ENCODE data around the gene MSH4. TPM values are rescaled to one million over a fixed set of nuclear protein-coding genes. Genes with fewer than 3 reads are reported as not detected.

Gene MSH4
- total RNA-seq, 1 experiment from 2014 or later, result 0.33 TPM

DNA sequence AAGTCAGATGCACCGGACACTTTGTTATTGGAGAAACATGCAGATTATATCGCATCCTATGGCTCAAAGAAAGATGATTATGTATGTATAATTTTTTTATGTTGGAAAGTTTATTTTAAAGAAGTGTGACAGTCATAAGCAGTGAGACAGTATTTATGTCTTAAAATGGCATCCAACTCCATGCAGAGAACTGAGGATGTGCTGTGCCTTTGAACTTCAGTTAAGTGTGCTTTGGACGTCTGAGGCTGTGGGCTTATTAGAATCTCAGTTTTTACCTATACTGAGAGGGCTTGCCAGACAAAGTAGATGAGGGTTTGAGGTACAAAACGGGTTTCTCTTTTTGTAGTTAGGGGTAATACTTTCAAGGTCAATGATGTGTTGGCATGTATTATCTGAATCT lies 9.2 kb upstream of the MSH4 start:
- Mint-ChIP-seq H3K27ac (peak overlapping the region; percentile 97), H3K4me3 (peak overlapping the region; percentile 99), H3K36me3 (peaks cover 65% of the 10 kb centered on the region), H3K9me3 (no peaks in the 10 kb centered on the region), H3K27me3 (ENCODE audit: low read depth) (no peaks in the 10 kb centered on the region), H3K4me1 (peaks cover 36% of the 10 kb centered on the region)
- no peak for ATAC-seq
- POLR2A ChIA-PET, result interaction anchor here (1.2 kb wide), 1 partner anchor 9 kb away, joined by 4 read pairs; the partner anchor contains the start of gene MSH4
- TF ChIP-seq ELF4 (CRISPR knock-in tag; IDR thresholded peaks at IDR 0.05; ENCODE audit: low read depth), result no peak
- TF ChIP-seq KAT7 (CRISPR knock-in tag; IDR thresholded peaks at IDR 0.05; ENCODE audit: borderline replicate concordance), result no peak
- TF ChIP-seq, protein P1, sequence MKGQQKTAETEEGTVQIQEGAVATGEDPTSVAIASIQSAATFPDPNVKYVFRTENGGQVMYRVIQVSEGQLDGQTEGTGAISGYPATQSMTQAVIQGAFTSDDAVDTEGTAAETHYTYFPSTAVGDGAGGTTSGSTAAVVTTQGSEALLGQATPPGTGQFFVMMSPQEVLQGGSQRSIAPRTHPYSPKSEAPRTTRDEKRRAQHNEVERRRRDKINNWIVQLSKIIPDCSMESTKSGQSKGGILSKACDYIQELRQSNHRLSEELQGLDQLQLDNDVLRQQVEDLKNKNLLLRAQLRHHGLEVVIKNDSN (CRISPR knock-in tag; IDR thresholded peaks at IDR 0.05), result no peak
- no peak for TF ChIP-seq NFYB (CRISPR knock-in tag; conservative IDR thresholded peaks at IDR 0.05; ENCODE audit: low read depth)
- TF ChIP-seq, protein P2, sequence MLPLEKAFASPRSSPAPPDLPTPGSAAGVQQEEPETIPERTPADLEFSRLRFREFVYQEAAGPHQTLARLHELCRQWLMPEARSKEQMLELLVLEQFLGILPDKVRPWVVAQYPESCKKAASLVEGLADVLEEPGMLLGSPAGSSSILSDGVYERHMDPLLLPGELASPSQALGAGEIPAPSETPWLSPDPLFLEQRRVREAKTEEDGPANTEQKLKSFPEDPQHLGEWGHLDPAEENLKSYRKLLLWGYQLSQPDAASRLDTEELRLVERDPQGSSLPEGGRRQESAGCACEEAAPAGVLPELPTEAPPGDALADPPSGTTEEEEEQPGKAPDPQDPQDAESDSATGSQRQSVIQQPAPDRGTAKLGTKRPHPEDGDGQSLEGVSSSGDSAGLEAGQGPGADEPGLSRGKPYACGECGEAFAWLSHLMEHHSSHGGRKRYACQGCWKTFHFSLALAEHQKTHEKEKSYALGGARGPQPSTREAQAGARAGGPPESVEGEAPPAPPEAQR (CRISPR knock-in tag; IDR thresholded peaks at IDR 0.05), result no peak
- no peak for TF ChIP-seq SMAD4 (CRISPR knock-in tag; IDR thresholded peaks at IDR 0.05)
- TF ChIP-seq, protein P3, sequence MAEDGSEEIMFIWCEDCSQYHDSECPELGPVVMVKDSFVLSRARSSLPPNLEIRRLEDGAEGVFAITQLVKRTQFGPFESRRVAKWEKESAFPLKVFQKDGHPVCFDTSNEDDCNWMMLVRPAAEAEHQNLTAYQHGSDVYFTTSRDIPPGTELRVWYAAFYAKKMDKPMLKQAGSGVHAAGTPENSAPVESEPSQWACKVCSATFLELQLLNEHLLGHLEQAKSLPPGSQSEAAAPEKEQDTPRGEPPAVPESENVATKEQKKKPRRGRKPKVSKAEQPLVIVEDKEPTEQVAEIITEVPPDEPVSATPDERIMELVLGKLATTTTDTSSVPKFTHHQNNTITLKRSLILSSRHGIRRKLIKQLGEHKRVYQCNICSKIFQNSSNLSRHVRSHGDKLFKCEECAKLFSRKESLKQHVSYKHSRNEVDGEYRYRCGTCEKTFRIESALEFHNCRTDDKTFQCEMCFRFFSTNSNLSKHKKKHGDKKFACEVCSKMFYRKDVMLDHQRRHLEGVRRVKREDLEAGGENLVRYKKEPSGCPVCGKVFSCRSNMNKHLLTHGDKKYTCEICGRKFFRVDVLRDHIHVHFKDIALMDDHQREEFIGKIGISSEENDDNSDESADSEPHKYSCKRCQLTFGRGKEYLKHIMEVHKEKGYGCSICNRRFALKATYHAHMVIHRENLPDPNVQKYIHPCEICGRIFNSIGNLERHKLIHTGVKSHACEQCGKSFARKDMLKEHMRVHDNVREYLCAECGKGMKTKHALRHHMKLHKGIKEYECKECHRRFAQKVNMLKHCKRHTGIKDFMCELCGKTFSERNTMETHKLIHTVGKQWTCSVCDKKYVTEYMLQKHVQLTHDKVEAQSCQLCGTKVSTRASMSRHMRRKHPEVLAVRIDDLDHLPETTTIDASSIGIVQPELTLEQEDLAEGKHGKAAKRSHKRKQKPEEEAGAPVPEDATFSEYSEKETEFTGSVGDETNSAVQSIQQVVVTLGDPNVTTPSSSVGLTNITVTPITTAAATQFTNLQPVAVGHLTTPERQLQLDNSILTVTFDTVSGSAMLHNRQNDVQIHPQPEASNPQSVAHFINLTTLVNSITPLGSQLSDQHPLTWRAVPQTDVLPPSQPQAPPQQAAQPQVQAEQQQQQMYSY (CRISPR knock-in tag; IDR thresholded peaks at IDR 0.05), result no peak
- TF ChIP-seq, protein P4, sequence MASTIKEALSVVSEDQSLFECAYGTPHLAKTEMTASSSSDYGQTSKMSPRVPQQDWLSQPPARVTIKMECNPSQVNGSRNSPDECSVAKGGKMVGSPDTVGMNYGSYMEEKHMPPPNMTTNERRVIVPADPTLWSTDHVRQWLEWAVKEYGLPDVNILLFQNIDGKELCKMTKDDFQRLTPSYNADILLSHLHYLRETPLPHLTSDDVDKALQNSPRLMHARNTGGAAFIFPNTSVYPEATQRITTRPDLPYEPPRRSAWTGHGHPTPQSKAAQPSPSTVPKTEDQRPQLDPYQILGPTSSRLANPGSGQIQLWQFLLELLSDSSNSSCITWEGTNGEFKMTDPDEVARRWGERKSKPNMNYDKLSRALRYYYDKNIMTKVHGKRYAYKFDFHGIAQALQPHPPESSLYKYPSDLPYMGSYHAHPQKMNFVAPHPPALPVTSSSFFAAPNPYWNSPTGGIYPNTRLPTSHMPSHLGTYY (CRISPR knock-in tag; IDR thresholded peaks at IDR 0.05), result 0 out of 2 replicates have a peak, but pooled peaks have one; percentile 41
- TF ChIP-seq, protein P5, sequence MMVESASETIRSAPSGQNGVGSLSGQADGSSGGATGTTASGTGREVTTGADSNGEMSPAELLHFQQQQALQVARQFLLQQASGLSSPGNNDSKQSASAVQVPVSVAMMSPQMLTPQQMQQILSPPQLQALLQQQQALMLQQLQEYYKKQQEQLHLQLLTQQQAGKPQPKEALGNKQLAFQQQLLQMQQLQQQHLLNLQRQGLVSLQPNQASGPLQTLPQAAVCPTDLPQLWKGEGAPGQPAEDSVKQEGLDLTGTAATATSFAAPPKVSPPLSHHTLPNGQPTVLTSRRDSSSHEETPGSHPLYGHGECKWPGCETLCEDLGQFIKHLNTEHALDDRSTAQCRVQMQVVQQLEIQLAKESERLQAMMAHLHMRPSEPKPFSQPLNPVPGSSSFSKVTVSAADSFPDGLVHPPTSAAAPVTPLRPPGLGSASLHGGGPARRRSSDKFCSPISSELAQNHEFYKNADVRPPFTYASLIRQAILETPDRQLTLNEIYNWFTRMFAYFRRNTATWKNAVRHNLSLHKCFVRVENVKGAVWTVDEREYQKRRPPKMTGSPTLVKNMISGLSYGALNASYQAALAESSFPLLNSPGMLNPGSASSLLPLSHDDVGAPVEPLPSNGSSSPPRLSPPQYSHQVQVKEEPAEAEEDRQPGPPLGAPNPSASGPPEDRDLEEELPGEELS (CRISPR knock-in tag; IDR thresholded peaks at IDR 0.05), result no peak
- CTCF ChIA-PET, result no interaction called here
- DNase-seq (ENCODE audit: low spot score), result no peak

DNA sequence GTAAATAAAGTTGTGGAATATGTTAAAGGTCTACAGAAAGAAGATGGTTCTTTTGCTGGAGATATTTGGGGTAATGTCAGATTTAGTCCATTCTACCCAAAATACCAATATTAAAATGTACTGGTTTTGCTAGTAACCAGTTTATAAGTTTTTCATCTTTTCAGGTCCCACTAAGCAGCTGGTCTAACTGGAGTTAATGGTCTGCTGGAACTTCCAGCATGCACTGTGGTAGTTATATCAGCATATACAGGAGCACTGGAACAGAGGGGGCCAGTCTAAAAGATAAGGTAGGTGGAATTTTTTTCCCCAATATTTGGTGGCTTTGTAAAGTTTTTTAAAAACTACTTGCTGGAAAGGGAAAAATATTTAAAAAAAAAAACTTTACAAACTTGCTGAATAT lies 6.7 kb upstream of the MSH4 start:
- CTCF ChIA-PET, result no interaction called here
- Mint-ChIP-seq H3K9me3 (no peaks in the 10 kb centered on the region), H3K4me3 (peak overlapping the region; percentile 99), H3K4me1 (peaks cover 36% of the 10 kb centered on the region), H3K36me3 (peaks cover 89% of the 10 kb centered on the region), H3K27ac (peak overlapping the region; percentile 96), H3K27me3 (ENCODE audit: low read depth) (no peaks in the 10 kb centered on the region)
- no peak for DNase-seq (ENCODE audit: low spot score)
- no peak for TF ChIP-seq NFYB (CRISPR knock-in tag; conservative IDR thresholded peaks at IDR 0.05; ENCODE audit: low read depth)
- TF ChIP-seq IRF2 (CRISPR knock-in tag; IDR thresholded peaks at IDR 0.05; ENCODE audit: borderline replicate concordance, low read depth), result no peak
- TF ChIP-seq, protein P6, sequence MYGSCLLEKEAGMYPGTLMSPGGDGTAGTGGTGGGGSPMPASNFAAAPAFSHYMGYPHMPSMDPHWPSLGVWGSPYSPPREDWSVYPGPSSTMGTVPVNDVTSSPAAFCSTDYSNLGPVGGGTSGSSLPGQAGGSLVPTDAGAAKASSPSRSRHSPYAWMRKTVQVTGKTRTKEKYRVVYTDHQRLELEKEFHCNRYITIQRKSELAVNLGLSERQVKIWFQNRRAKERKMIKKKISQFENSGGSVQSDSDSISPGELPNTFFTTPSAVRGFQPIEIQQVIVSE (CRISPR knock-in tag; IDR thresholded peaks at IDR 0.05; ENCODE audit: borderline replicate concordance), result no peak
- TF ChIP-seq, protein P7, sequence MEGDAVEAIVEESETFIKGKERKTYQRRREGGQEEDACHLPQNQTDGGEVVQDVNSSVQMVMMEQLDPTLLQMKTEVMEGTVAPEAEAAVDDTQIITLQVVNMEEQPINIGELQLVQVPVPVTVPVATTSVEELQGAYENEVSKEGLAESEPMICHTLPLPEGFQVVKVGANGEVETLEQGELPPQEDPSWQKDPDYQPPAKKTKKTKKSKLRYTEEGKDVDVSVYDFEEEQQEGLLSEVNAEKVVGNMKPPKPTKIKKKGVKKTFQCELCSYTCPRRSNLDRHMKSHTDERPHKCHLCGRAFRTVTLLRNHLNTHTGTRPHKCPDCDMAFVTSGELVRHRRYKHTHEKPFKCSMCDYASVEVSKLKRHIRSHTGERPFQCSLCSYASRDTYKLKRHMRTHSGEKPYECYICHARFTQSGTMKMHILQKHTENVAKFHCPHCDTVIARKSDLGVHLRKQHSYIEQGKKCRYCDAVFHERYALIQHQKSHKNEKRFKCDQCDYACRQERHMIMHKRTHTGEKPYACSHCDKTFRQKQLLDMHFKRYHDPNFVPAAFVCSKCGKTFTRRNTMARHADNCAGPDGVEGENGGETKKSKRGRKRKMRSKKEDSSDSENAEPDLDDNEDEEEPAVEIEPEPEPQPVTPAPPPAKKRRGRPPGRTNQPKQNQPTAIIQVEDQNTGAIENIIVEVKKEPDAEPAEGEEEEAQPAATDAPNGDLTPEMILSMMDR (IDR thresholded peaks at IDR 0.05), result no peak
- TF ChIP-seq, protein P8, sequence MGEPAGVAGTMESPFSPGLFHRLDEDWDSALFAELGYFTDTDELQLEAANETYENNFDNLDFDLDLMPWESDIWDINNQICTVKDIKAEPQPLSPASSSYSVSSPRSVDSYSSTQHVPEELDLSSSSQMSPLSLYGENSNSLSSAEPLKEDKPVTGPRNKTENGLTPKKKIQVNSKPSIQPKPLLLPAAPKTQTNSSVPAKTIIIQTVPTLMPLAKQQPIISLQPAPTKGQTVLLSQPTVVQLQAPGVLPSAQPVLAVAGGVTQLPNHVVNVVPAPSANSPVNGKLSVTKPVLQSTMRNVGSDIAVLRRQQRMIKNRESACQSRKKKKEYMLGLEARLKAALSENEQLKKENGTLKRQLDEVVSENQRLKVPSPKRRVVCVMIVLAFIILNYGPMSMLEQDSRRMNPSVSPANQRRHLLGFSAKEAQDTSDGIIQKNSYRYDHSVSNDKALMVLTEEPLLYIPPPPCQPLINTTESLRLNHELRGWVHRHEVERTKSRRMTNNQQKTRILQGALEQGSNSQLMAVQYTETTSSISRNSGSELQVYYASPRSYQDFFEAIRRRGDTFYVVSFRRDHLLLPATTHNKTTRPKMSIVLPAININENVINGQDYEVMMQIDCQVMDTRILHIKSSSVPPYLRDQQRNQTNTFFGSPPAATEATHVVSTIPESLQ (CRISPR knock-in tag; IDR thresholded peaks at IDR 0.05), result no peak
- TF ChIP-seq, protein P9, sequence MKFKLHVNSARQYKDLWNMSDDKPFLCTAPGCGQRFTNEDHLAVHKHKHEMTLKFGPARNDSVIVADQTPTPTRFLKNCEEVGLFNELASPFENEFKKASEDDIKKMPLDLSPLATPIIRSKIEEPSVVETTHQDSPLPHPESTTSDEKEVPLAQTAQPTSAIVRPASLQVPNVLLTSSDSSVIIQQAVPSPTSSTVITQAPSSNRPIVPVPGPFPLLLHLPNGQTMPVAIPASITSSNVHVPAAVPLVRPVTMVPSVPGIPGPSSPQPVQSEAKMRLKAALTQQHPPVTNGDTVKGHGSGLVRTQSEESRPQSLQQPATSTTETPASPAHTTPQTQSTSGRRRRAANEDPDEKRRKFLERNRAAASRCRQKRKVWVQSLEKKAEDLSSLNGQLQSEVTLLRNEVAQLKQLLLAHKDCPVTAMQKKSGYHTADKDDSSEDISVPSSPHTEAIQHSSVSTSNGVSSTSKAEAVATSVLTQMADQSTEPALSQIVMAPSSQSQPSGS (CRISPR knock-in tag; IDR thresholded peaks at IDR 0.05; ENCODE audit: borderline replicate concordance, low read depth), result no peak
- TF ChIP-seq FOXK1 (CRISPR knock-in tag; IDR thresholded peaks at IDR 0.05), result no peak
- TF ChIP-seq FOXJ3 (CRISPR knock-in tag; IDR thresholded peaks at IDR 0.05; ENCODE audit: borderline replicate concordance), result no peak
- no peak for TF ChIP-seq OVOL2 (CRISPR knock-in tag; IDR thresholded peaks at IDR 0.05; ENCODE audit: borderline replicate concordance)
- POLR2A ChIA-PET, result no interaction called here
- ATAC-seq, result no peak

Data from WTC11 (cell line).